Natural killer cell treated with Interleukin-12 subunit alpha and Interleukin-12 subunit beta and Interleukin-15 and Interleukin-18, amount 100 ng/mL, for 72 hours (primary cell): ENCODE data around the gene USP6NL. TPM values are rescaled to one million over a fixed set of nuclear protein-coding genes. Genes with fewer than 3 reads are reported as not detected.

Experiments used
- ATAC-seq, 2 donors: fragments of 150-1000 bp; cut with Tn5 transposase in 1 of 2; sonication (Bioruptor Pico), chemical (Tn5 transposase) in 1 of 2; 2 replicates each; pipeline ENCODE4 v1.10.0; 2021
- DNase-seq: peaks from one replicate; pipeline ENCODE4 v3.0.0; 2022; ENCODE audit warnings: low spot score
- H3K27ac Mint-ChIP-seq, 2 donors: 1 replicate in 1 of 2; 2 replicates in 1 of 2; pipeline ENCODE4 v1.8.0; 2022; ENCODE audit warnings: mixed read lengths in 2 of 2, mild to moderate bottlenecking in 1 of 2, moderate library complexity in 1 of 2
- H3K27me3 Mint-ChIP-seq, 2 donors: 1 replicate in 1 of 2; 2 replicates in 1 of 2; pipeline ENCODE4 v1.8.0; 2022; ENCODE audit warnings: mixed read lengths in 2 of 2
- H3K36me3 Mint-ChIP-seq: one replicate; pipeline ENCODE4 v1.8.0; 2022; ENCODE audit warnings: mixed read lengths
- H3K4me1 Mint-ChIP-seq, 2 donors: 1 replicate in 1 of 2; 2 replicates in 1 of 2; pipeline ENCODE4 v1.8.0; 2022; ENCODE audit warnings: low read depth in 2 of 2, mixed read lengths in 2 of 2, mild to moderate bottlenecking in 1 of 2
- H3K4me3 Mint-ChIP-seq: one replicate; pipeline ENCODE4 v1.8.0; 2022; ENCODE audit warnings: mixed read lengths
- H3K9me3 Mint-ChIP-seq: 2 replicates; pipeline ENCODE4 v1.8.0; 2022; ENCODE audit warnings: mixed read lengths
- total RNA-seq, 2 donors: library from RNA; stranded (reverse); gene quantifications; one replicate each; pipeline ENCODE4 v1.2.3, GENCODE V29; 2022

Gene USP6NL
- total RNA-seq, 2 donors from 2014 or later = 1.0 to 2.0 TPM

GRCh38 chr10:11610166-11610825 lies 1.2 kb downstream of the USP6NL start:
- Mint-ChIP-seq H3K9me3 (no peaks in the 10 kb centered on the region), H3K36me3 (no peaks in the 10 kb centered on the region), H3K4me1 (peaks cover 16 to 21% of the 10 kb centered on the region in 2 donors), H3K4me3 (peak overlapping the region; percentile 77), H3K27me3 (peaks cover 25 to 41% of the 10 kb centered on the region in 2 donors), H3K27ac (no peak overlapping the region)
- DNase-seq (no peak), ATAC-seq (no peak)

DNA sequence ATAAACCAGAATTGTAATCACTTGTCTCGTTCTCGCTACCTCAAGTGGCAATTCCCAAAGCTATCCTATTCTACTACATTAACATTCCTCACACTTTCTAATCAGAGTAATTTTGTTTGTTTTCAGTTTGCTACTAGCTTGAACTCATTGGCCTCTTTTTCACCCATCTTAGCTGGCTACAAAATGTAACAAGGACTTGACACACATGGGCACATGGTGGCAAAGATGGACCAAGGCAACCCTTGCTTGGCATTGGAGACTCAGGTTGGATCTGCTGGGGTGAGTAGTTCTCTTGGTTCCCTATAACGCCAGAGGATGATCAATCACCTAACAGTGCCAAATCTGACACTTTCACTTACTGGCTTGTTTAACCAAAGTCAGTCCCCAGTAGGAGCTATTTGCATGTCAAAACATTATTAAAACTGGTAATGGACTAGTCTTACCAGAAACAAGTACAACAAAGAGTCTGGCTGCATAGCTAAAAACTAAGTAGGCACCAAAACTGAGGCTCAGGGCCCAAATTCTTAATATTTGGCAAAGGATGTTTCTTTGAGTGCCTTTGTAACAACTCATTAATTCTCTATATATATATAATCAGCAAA lies 1.9 kb downstream of the USP6NL start:
- Mint-ChIP-seq H3K36me3 (no peaks in the 10 kb centered on the region), H3K9me3 (no peaks in the 10 kb centered on the region), H3K27ac (no peak overlapping the region), H3K4me1 (peaks cover 16 to 21% of the 10 kb centered on the region in 2 donors), H3K4me3 (no peak overlapping the region), H3K27me3 (peaks cover 25 to 39% of the 10 kb centered on the region in 2 donors)
- no peak for DNase-seq
- no peak for ATAC-seq

- no peak overlapping the region for H3K4me3 Mint-ChIP-seq
- no peak overlapping the region for H3K27ac Mint-ChIP-seq
- ATAC-seq = no peak
- peaks cover 16 to 21% of the 10 kb centered on the region in 2 donors for H3K4me1 Mint-ChIP-seq
- H3K27me3 Mint-ChIP-seq = peaks cover 25 to 36% of the 10 kb centered on the region in 2 donors
- no peaks in the 10 kb centered on the region for H3K9me3 Mint-ChIP-seq
- H3K36me3 Mint-ChIP-seq = no peaks in the 10 kb centered on the region
- no peak for DNase-seq
Measured at GRCh38 chr10:11609052-11609451, 2.4 kb downstream of the USP6NL start.

GRCh38 chr10:11608159-11609013 lies 3.1 kb downstream of the USP6NL start:
- H3K4me3 Mint-ChIP-seq = no peak overlapping the region
- H3K4me1 Mint-ChIP-seq = peaks cover 16 to 21% of the 10 kb centered on the region in 2 donors
- H3K9me3 Mint-ChIP-seq = no peaks in the 10 kb centered on the region
- peaks cover 25 to 34% of the 10 kb centered on the region in 2 donors for H3K27me3 Mint-ChIP-seq
- no peak overlapping the region for H3K27ac Mint-ChIP-seq
- H3K36me3 Mint-ChIP-seq = no peaks in the 10 kb centered on the region
- ATAC-seq (no peak), DNase-seq (no peak)

GRCh38 chr10:11605807-11606408 lies 5.5 kb downstream of the USP6NL start:
- ATAC-seq (no peak), DNase-seq (no peak)
- no peaks in the 10 kb centered on the region for H3K9me3 Mint-ChIP-seq
- peaks cover 10 to 18% of the 10 kb centered on the region in 2 donors for H3K4me1 Mint-ChIP-seq
- H3K27me3 Mint-ChIP-seq = peaks cover 22 to 34% of the 10 kb centered on the region in 2 donors
- H3K36me3 Mint-ChIP-seq = no peaks in the 10 kb centered on the region
- peak overlapping the region in 1 of 2 donors; percentile 16 for H3K27ac Mint-ChIP-seq
- no peak overlapping the region for H3K4me3 Mint-ChIP-seq

GRCh38 chr10:11604865-11605650 lies 6.4 kb downstream of the USP6NL start:
- no peak for ATAC-seq
- no peaks in the 10 kb centered on the region for H3K9me3 Mint-ChIP-seq
- DNase-seq = no peak
- peak overlapping the region in 1 of 2 donors; percentile 16 for H3K27ac Mint-ChIP-seq
- no peaks in the 10 kb centered on the region for H3K36me3 Mint-ChIP-seq
- peaks cover 6 to 12% of the 10 kb centered on the region in 2 donors for H3K4me1 Mint-ChIP-seq
- H3K4me3 Mint-ChIP-seq = no peak overlapping the region
- H3K27me3 Mint-ChIP-seq = peaks cover 19 to 34% of the 10 kb centered on the region in 2 donors

DNA sequence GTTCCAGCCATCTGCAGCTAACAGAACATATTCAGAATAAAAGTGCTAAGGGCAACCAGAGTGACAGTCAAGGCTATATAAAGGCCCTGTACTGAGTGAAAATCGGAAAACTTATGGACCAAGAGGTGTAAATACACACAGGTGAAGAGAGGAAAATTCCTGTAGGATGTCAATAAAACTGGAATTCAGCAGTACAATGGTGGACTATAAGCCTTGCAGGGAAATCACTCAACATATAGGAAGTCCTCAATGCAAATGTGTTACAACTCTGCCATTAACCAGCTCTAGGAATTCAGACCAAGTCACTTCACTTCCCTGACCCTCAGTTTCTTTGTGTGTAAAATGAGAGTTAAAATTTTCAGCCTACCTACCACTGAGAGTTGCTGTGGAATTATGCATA lies 7.7 kb downstream of the USP6NL start:
- Mint-ChIP-seq H3K9me3 (no peaks in the 10 kb centered on the region), H3K36me3 (no peaks in the 10 kb centered on the region), H3K27ac (no peak overlapping the region), H3K4me3 (no peak overlapping the region), H3K4me1 (peaks cover 6 to 12% of the 10 kb centered on the region in 2 donors), H3K27me3 (peaks cover 11 to 23% of the 10 kb centered on the region in 2 donors)
- DNase-seq = no peak
- ATAC-seq = no peak

DNA sequence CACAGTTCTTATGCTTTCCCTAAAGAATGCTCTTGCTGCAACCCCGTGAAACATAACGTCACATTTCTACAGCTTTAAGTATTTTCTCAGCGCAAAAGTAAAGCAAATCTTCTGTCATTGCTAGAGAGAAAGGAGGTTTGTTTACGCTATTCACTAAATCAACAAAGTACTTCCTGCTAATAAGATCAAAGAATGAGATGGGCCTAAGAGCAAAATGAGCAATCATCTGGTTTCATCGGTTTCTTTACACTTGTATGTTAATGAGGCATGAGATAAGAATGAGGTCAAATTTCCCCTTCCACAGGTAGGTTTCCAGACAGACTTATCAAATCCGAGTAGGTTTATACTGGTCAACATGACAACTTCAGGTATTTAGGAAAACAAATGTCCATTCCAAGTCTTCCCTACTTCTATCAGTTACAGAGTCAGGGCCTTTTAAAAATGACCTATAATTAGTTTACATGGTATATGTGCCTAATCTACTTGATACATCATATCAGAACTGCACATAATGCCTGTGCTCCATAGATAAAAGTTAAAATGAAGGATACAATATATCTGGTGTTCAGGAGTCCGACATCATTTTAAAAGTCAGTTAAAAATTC lies 8.4 kb downstream of the USP6NL start:
- H3K27ac Mint-ChIP-seq = no peak overlapping the region
- H3K9me3 Mint-ChIP-seq = no peaks in the 10 kb centered on the region
- no peak overlapping the region for H3K4me3 Mint-ChIP-seq
- H3K27me3 Mint-ChIP-seq = peaks cover 7 to 19% of the 10 kb centered on the region in 2 donors
- H3K36me3 Mint-ChIP-seq = no peaks in the 10 kb centered on the region
- peaks cover 6 to 12% of the 10 kb centered on the region in 2 donors for H3K4me1 Mint-ChIP-seq
- DNase-seq (no peak), ATAC-seq (no peak)

GRCh38 chr10:11602358-11602757 lies 9.1 kb downstream of the USP6NL start:
- Mint-ChIP-seq H3K9me3 (no peaks in the 10 kb centered on the region), H3K27me3 (peaks cover 7 to 24% of the 10 kb centered on the region in 2 donors), H3K4me1 (peaks cover 6 to 12% of the 10 kb centered on the region in 2 donors), H3K36me3 (no peaks in the 10 kb centered on the region), H3K27ac (no peak overlapping the region), H3K4me3 (no peak overlapping the region)
- ATAC-seq (no peak), DNase-seq (no peak)

- ATAC-seq (no peak), DNase-seq (no peak)
- H3K36me3 Mint-ChIP-seq = no peaks in the 10 kb centered on the region
- no peaks in the 10 kb centered on the region for H3K9me3 Mint-ChIP-seq
- peaks cover 5 to 29% of the 10 kb centered on the region in 2 donors for H3K27me3 Mint-ChIP-seq
- H3K4me1 Mint-ChIP-seq = peaks cover 6 to 12% of the 10 kb centered on the region in 2 donors
- no peak overlapping the region for H3K4me3 Mint-ChIP-seq
- no peak overlapping the region for H3K27ac Mint-ChIP-seq
Measured at GRCh38 chr10:11601670-11602069, 9.8 kb downstream of the USP6NL start.

GRCh38 chr10:11600280-11600679 lies 11.2 kb downstream of the USP6NL start:
- Mint-ChIP-seq H3K27me3 (peaks cover 2 to 26% of the 10 kb centered on the region in 2 donors), H3K27ac (no peak overlapping the region), H3K4me3 (no peak overlapping the region), H3K36me3 (no peaks in the 10 kb centered on the region), H3K9me3 (no peaks in the 10 kb centered on the region), H3K4me1 (peaks cover 3 to 7% of the 10 kb centered on the region in 2 donors)
- ATAC-seq (no peak), DNase-seq (no peak)

GRCh38 chr10:11598712-11599397 lies 12.6 kb downstream of the USP6NL start:
- Mint-ChIP-seq H3K27ac (no peak overlapping the region), H3K4me3 (no peak overlapping the region), H3K36me3 (no peaks in the 10 kb centered on the region)

More at GRCh38 chr10:11598712-11599397, 12.6 kb downstream of the USP6NL start:
- H3K4me1 Mint-ChIP-seq = peaks cover 3 to 7% of the 10 kb centered on the region in 2 donors
- no peak for ATAC-seq
- DNase-seq = no peak
- peaks cover 2 to 37% of the 10 kb centered on the region in 2 donors for H3K27me3 Mint-ChIP-seq
- H3K9me3 Mint-ChIP-seq = no peaks in the 10 kb centered on the region
